ENCODE data around the gene RHOXF1.
"Not testable (repeated sequence)": the region's sequence is repeated elsewhere in the genome, so short reads cannot be mapped to it uniquely, and the experiment has no call there.

The RHOXF1 gene

GRCh38 chrX:120085553-120086185 is 30.0 kb downstream of the RHOXF1 start:
- not testable (repeated sequence) for DNase-seq (ENCODE audit: low spot score)

GRCh38 chrX:120077590-120077989 is 38.1 kb downstream of the RHOXF1 start, which contains the start of gene RHOXF2B:
Gene RHOXF2B (minus strand): TSS chrX:120077690. CDS start chrX:120077552, 138 bp downstream.
- DNase-seq (ENCODE audit: low spot score) = not testable (repeated sequence)

GRCh38 chrX:120066169-120066568 is 49.5 kb downstream of the RHOXF1 start:
- not testable (repeated sequence) for DNase-seq (ENCODE audit: low spot score)
